ENCODE measurements around the gene PARP16. TPM values are rescaled to one million over a fixed set of nuclear protein-coding genes. Genes with fewer than 3 reads are reported as not detected.

PARP16 gene
- total and polyA plus RNA-seq, 5 donors from 2014 or later, result 14.9 to 25.9 (median 20.8) TPM

DNA sequence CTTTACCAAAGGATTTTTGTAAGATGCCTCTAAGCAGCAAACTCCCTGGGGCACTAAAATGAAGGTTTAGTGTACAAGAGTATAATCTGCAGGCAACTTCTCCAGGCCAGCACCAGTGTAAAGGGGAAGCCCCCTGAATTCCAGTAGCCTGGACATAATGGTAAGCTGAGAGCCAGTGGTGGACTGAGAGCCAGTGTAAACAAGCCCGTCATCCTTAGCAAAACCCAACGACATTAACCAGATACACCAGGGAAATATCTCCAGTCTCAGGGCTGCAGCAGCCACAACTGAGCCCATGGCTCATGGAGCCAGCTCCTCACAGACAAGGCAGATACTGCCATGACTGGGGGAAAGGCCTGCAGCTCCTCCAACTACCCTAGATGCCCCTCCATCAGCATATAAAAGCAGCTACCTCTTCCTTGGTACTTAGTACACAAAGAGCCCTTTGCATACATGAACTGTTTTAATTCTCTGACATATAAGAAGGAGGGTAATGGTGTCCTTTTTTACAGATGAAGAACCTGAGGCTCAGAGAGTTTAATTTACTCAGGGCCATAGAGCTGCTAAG, 21.7 kb downstream of the PARP16 start:
- H3K4me3 Mint-ChIP-seq, result no peak overlapping the region
- Histone ChIP-seq H3K36me3 (ENCODE audit: control insufficient read depth, insufficient read depth, low read length) (peaks cover 52% of the 10 kb centered on the region), H3K4me1 (ENCODE audit: control insufficient read depth, insufficient read depth, low read length, poor library complexity, severe bottlenecking) (no peaks in the 10 kb centered on the region), H3K4me3 (ENCODE audit: low read depth, low read length) (no peak overlapping the region), H3K9me3 (ENCODE audit: control insufficient read depth in 2 of 2, low read length in 2 of 2) (no peaks in the 10 kb centered on the region), H3K27me3 (ENCODE audit: control insufficient read depth, insufficient read depth, low read length) (no peaks in the 10 kb centered on the region), H3K27ac (ENCODE audit: insufficient read depth, low read length, poor library complexity, severe bottlenecking) (no peak overlapping the region)
- no peak for DNase-seq
- ATAC-seq (ENCODE audit: low read depth in 2 of 2), result no peak
- H3K27me3 Mint-ChIP-seq, result no peaks in the 10 kb centered on the region
- H3K4me1 Mint-ChIP-seq, result peaks cover 0 to 3% (median 0%) of the 10 kb centered on the region in 4 donors
- no peaks in the 10 kb centered on the region for H3K9me3 Mint-ChIP-seq
- H3K36me3 Mint-ChIP-seq, result peaks cover 47% of the 10 kb centered on the region
- H3K27ac Mint-ChIP-seq, result no peak overlapping the region

DNA sequence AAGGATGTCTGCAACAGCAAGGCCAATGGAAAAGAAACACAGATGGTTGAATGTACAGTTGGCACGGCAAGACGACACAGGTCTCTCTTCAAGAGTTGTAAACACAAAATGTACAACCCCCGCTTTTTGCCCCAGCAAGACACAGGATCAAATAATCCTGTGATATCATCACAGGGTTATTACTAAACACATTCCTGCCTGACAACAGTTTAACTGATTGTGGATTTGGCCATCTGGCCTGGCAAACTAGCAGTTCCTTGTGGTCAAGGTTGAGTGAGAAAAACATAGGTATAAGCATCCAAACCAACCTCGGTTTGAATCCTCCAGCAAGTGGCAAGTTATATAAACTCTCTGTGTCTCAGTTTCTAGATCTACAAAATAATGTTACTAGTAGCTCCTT, 23.4 kb downstream of the PARP16 start:
- H3K36me3 Mint-ChIP-seq, result peaks cover 59% of the 10 kb centered on the region

DNA sequence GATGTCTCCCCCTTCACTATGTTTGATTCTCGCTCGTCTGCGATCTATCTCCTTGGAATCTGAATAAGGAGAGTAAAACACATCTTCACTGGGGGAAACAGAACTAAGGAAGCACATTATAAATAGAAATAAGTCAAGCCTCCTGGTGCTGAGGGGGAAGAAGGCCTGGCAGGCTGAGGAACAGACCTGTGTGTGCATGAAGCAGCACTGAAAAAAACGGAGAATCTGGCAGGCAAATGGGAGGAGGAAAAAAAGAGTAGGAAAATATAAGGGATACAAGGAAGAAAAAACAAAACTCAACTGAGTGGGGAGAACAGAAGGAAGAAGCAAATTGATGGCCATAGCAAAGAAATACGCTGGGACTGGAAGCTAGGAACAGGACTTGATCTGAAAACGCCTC, 25.7 kb downstream of the PARP16 start:
- Mint-ChIP-seq H3K4me3 (no peak overlapping the region), H3K36me3 (peaks cover 63% of the 10 kb centered on the region), H3K4me1 (peaks cover 0 to 3% (median 2%) of the 10 kb centered on the region in 4 donors), H3K9me3 (no peaks in the 10 kb centered on the region), H3K27me3 (no peaks in the 10 kb centered on the region), H3K27ac (peak overlapping the region in 1 of 3 donors; percentile 3)
- Histone ChIP-seq H3K27ac (ENCODE audit: insufficient read depth, low read length, poor library complexity, severe bottlenecking) (no peak overlapping the region), H3K36me3 (ENCODE audit: control insufficient read depth, insufficient read depth, low read length) (peaks cover 72% of the 10 kb centered on the region), H3K27me3 (ENCODE audit: control insufficient read depth, insufficient read depth, low read length) (no peaks in the 10 kb centered on the region), H3K4me3 (ENCODE audit: low read depth, low read length) (no peak overlapping the region), H3K9me3 (ENCODE audit: control insufficient read depth in 2 of 2, low read length in 2 of 2) (no peaks in the 10 kb centered on the region), H3K4me1 (ENCODE audit: control insufficient read depth, insufficient read depth, low read length, poor library complexity, severe bottlenecking) (no peaks in the 10 kb centered on the region)
- ATAC-seq (ENCODE audit: low read depth in 2 of 2) (no peak), DNase-seq (no peak)

More for the DNA sequence above, 23.4 kb downstream of the PARP16 start:
- Histone ChIP-seq H3K4me1 (ENCODE audit: control insufficient read depth, insufficient read depth, low read length, poor library complexity, severe bottlenecking) (no peaks in the 10 kb centered on the region), H3K9me3 (ENCODE audit: control insufficient read depth in 2 of 2, low read length in 2 of 2) (no peaks in the 10 kb centered on the region), H3K27me3 (ENCODE audit: control insufficient read depth, insufficient read depth, low read length) (no peaks in the 10 kb centered on the region), H3K27ac (ENCODE audit: insufficient read depth, low read length, poor library complexity, severe bottlenecking) (no peak overlapping the region), H3K4me3 (ENCODE audit: low read depth, low read length) (no peak overlapping the region), H3K36me3 (ENCODE audit: control insufficient read depth, insufficient read depth, low read length) (peaks cover 64% of the 10 kb centered on the region)
- H3K4me3 Mint-ChIP-seq, result no peak overlapping the region
- DNase-seq, result no peak
- no peaks in the 10 kb centered on the region for H3K9me3 Mint-ChIP-seq
- ATAC-seq (ENCODE audit: low read depth in 2 of 2), result no peak
- no peaks in the 10 kb centered on the region for H3K27me3 Mint-ChIP-seq
- no peak overlapping the region for H3K27ac Mint-ChIP-seq
- H3K4me1 Mint-ChIP-seq, result peaks cover 0 to 3% (median 0%) of the 10 kb centered on the region in 4 donors

DNA sequence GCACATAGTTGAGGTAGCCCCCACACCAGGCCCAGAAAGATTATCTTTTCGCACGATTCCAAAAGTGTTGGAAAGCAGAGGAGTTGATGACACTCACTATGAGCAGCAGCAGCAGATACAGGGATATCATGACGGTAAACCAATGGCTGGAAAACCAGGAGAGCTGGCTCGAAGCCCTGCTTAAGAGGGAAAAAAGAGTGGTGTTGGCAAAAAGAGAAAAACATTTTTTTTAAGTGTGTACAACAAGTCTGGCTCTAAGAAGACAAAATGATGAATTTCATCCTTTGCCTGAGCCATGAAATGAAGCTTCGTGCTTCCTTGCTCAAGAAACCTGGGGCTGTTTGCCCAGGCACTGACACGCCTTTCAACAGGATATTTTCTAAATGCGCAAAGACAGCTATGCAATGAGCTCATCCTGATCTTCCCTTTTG, 27.3 kb downstream of the PARP16 start:
- peaks cover 65% of the 10 kb centered on the region for H3K36me3 Mint-ChIP-seq
- peaks cover 64% of the 10 kb centered on the region for H3K36me3 ChIP-seq (ENCODE audit: control insufficient read depth, insufficient read depth, low read length)

DNA sequence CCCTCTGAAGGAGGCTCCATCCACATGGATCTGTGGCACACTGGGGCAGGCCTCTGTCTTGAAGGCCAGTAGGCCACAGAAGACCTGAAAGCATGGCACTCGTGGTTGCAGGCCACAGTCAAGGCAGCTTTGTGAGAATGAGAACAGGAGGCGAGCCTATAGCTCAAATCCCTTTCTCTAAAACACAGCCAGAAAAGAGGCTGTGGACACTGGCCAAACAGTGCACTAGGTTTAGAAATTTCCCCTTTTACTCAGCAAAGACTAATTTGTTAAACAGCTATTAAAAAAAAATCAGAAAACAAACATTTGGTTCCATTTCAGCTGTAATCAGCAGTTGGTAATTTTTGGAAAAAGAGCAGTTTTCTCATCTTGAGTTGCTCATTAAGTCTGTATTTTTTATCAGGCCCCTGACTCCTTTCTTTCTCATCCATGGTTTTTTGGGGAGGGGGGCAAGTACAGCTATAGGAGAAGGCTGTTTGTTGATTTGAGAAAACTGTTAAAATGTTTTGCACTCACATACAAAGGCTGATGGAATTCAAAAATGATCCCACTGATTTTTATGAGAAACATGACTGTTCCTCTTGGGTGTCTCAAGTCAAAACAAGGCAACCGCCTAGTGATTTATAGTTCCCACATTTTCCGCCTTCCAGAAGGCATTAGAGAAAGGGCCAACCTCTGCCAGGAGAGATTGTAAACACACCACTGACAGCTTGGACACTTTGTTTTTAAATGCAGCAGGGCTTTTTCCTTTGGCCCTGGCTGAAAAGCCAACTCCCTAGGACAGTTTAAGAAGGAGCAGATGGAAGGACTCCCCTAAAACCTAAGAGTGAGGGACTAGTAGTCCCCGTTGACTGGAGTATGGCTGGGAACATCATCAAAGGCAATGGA, 28.1 kb downstream of the PARP16 start:
- no peaks in the 10 kb centered on the region for H3K9me3 Mint-ChIP-seq
- no peak for ATAC-seq (ENCODE audit: low read depth in 2 of 2)
- H3K4me1 ChIP-seq (ENCODE audit: control insufficient read depth, insufficient read depth, low read length, poor library complexity, severe bottlenecking), result no peaks in the 10 kb centered on the region
- no peak overlapping the region for H3K4me3 ChIP-seq (ENCODE audit: low read depth, low read length)
- H3K9me3 ChIP-seq (ENCODE audit: control insufficient read depth in 2 of 2, low read length in 2 of 2), result no peaks in the 10 kb centered on the region
- no peak overlapping the region for H3K4me3 Mint-ChIP-seq
- H3K36me3 ChIP-seq (ENCODE audit: control insufficient read depth, insufficient read depth, low read length), result peaks cover 57% of the 10 kb centered on the region
- peaks cover 0 to 5% (median 3%) of the 10 kb centered on the region in 4 donors for H3K4me1 Mint-ChIP-seq
- DNase-seq, result no peak
- H3K36me3 Mint-ChIP-seq, result peaks cover 64% of the 10 kb centered on the region
- H3K27me3 ChIP-seq (ENCODE audit: control insufficient read depth, insufficient read depth, low read length), result no peaks in the 10 kb centered on the region
- H3K27me3 Mint-ChIP-seq, result no peaks in the 10 kb centered on the region
- H3K27ac ChIP-seq (ENCODE audit: insufficient read depth, low read length, poor library complexity, severe bottlenecking), result no peak overlapping the region
- H3K27ac Mint-ChIP-seq, result no peak overlapping the region

More for the DNA sequence above, 27.3 kb downstream of the PARP16 start:
- Histone ChIP-seq H3K9me3 (ENCODE audit: control insufficient read depth in 2 of 2, low read length in 2 of 2) (no peaks in the 10 kb centered on the region), H3K27me3 (ENCODE audit: control insufficient read depth, insufficient read depth, low read length) (no peaks in the 10 kb centered on the region), H3K4me3 (ENCODE audit: low read depth, low read length) (no peak overlapping the region), H3K27ac (ENCODE audit: insufficient read depth, low read length, poor library complexity, severe bottlenecking) (no peak overlapping the region), H3K4me1 (ENCODE audit: control insufficient read depth, insufficient read depth, low read length, poor library complexity, severe bottlenecking) (no peaks in the 10 kb centered on the region)
- Mint-ChIP-seq H3K9me3 (no peaks in the 10 kb centered on the region), H3K4me3 (no peak overlapping the region), H3K27ac (no peak overlapping the region), H3K27me3 (no peaks in the 10 kb centered on the region), H3K4me1 (peaks cover 0 to 5% (median 3%) of the 10 kb centered on the region in 4 donors)
- ATAC-seq (ENCODE audit: low read depth in 2 of 2), result no peak
- DNase-seq, result no peak

DNA sequence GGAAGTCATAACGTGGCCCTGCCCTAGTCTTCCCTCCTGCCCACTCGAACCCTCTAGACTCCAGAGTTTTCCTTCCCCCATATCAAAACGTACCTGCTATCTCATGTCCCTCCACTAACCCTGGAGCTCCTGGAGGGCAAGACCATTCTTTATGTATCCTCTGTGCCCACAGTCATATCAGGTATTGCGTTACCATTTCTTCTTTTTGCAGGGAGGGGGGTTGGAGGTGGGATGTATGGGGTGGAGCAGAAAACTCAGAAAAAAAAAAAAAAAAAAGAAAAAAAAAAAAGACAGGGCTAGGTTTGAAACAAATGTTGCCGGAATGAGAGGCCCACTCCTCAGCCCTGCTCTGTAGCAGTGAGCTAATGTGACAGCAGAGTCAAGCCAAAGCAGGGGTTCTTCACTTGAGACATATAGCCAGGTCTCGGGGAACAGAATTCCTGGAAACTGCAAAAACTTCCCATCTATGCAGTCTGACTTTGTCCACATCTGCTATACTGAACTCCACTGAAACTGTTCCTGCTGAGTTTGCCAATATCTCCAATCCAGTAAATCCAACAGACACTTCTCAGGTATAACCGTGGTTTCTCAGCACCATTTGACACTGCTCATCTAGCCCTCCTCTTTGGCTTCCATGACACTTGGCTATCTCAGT, 31.1 kb downstream of the PARP16 start:
- Mint-ChIP-seq H3K4me1 (peaks cover 0 to 5% (median 2%) of the 10 kb centered on the region in 4 donors), H3K4me3 (no peak overlapping the region), H3K36me3 (peaks cover 44% of the 10 kb centered on the region), H3K27ac (peak overlapping the region; percentile 17 to 78 (median 69)), H3K9me3 (no peaks in the 10 kb centered on the region), H3K27me3 (no peaks in the 10 kb centered on the region)
- no peaks in the 10 kb centered on the region for H3K4me1 ChIP-seq (ENCODE audit: control insufficient read depth, insufficient read depth, low read length, poor library complexity, severe bottlenecking)
- H3K9me3 ChIP-seq (ENCODE audit: control insufficient read depth in 2 of 2, low read length in 2 of 2), result no peaks in the 10 kb centered on the region
- no peak overlapping the region for H3K27ac ChIP-seq (ENCODE audit: insufficient read depth, low read length, poor library complexity, severe bottlenecking)
- no peaks in the 10 kb centered on the region for H3K27me3 ChIP-seq (ENCODE audit: control insufficient read depth, insufficient read depth, low read length)
- H3K36me3 ChIP-seq (ENCODE audit: control insufficient read depth, insufficient read depth, low read length), result peaks cover 36% of the 10 kb centered on the region
- ATAC-seq (ENCODE audit: low read depth in 2 of 2) (no peak), DNase-seq (no peak)
- no peak overlapping the region for H3K4me3 ChIP-seq (ENCODE audit: low read depth, low read length)

DNA sequence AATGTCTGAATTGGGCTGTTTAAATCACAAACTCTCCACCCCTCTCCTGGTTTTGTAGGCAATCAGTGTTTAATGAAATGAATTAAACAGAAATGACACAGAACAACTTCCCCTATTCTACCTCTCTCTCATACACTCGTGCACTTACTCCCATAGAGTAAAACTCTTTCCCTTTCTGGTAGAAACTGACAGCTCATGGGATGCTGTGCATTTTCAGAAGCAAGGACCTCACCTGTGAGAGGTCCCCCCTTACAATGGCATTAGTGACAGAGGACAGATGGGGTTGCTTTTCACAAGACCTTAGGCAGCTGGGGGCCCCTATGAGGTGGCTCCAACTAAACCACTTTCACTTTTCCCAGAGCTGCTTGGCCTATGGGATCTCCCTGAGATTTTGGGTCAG, 31.9 kb downstream of the PARP16 start:
- ATAC-seq (ENCODE audit: low read depth in 2 of 2) (no peak), DNase-seq (no peak)
- Histone ChIP-seq H3K4me1 (ENCODE audit: control insufficient read depth, insufficient read depth, low read length, poor library complexity, severe bottlenecking) (peaks cover 1% of the 10 kb centered on the region), H3K27ac (ENCODE audit: insufficient read depth, low read length, poor library complexity, severe bottlenecking) (no peak overlapping the region), H3K9me3 (ENCODE audit: control insufficient read depth in 2 of 2, low read length in 2 of 2) (no peaks in the 10 kb centered on the region), H3K36me3 (ENCODE audit: control insufficient read depth, insufficient read depth, low read length) (peaks cover 28% of the 10 kb centered on the region), H3K4me3 (ENCODE audit: low read depth, low read length) (no peak overlapping the region), H3K27me3 (ENCODE audit: control insufficient read depth, insufficient read depth, low read length) (no peaks in the 10 kb centered on the region)
- no peaks in the 10 kb centered on the region for H3K9me3 Mint-ChIP-seq
- H3K27me3 Mint-ChIP-seq, result no peaks in the 10 kb centered on the region
- H3K4me3 Mint-ChIP-seq, result no peak overlapping the region
- peaks cover 4 to 5% (median 4%) of the 10 kb centered on the region in 4 donors for H3K4me1 Mint-ChIP-seq
- H3K36me3 Mint-ChIP-seq, result peaks cover 36% of the 10 kb centered on the region
- H3K27ac Mint-ChIP-seq, result peak overlapping the region in 2 of 3 donors; percentile 17 to 42

Data from CD4-positive, CD25-positive, alpha-beta regulatory T cell (primary cell).